IMR-90 (cell line): ENCODE measurements around the gene ABCB4. TPM values are rescaled to one million over a fixed set of nuclear protein-coding genes. Genes with fewer than 3 reads are reported as not detected.

ENCODE experiments used
- ATAC-seq: fragments of 200-7000 bp; cut with Tn5 transposase; 2 replicates; pipeline ENCODE4 v1.9.1; 2020; ENCODE audit warnings: low read depth, mild to moderate bottlenecking, moderate library complexity
- Bru-seq: library from RNA; stranded (reverse); fragments of 400-500 nt; gene quantifications from one replicate; lab custom pipeline; 2021; lab: Mats Ljungman, UMichigan
- BruChase-seq, 2 experiments: library from RNA; stranded (reverse); fragments of 400-500 nt; gene quantifications; one replicate each; lab custom pipeline; 2021; lab: Mats Ljungman, UMichigan
- BruUV-seq: library from RNA; stranded (reverse); fragments of 400-500 nt; replicated peaks from 2 replicates; lab custom pipeline; 2021; lab: Mats Ljungman, UMichigan
- CTCF ChIA-PET: fragments of 300-600 bp; formaldehyde crosslinking; extraction: SDS; loops from one replicate; lab custom pipeline; 2021; ENCODE audit warnings: antibody characterized with exemption; lab: Yijun Ruan, JAX
- POLR2A ChIA-PET: fragments of 300-600 bp; sonication (Branson Sonifier 250); formaldehyde crosslinking; loops from one replicate; lab custom pipeline; 2022; ENCODE audit warnings: antibody characterized with exemption; ENCODE audit not compliant: unreplicated experiment; lab: Charles Lee
- DNase-seq: peaks from one replicate; pipeline ENCODE4 v3.0.0; 2013
- H2AFZ ChIP-seq: replicated peaks from 2 replicates; pipeline ENCODE3; 2013; ENCODE audit warnings: low read length, mild to moderate bottlenecking; ENCODE audit not compliant: poor library complexity
- H2AK5ac ChIP-seq: 2 replicates; pipeline ENCODE4 v1.6.1; 2013; ENCODE audit warnings: low read depth, low read length, inconsistent platforms
- H2AK9ac ChIP-seq: replicated peaks from 2 replicates; pipeline ENCODE3; 2013; ENCODE audit warnings: mild to moderate bottlenecking, low read depth, low read length, moderate library complexity; ENCODE audit not compliant: poor library complexity
- H2BK120ac ChIP-seq: 2 replicates; pipeline ENCODE4 v1.6.1; 2013; ENCODE audit warnings: low read depth, low read length, inconsistent platforms
- H2BK15ac ChIP-seq: 3 replicates; pipeline ENCODE4 v1.6.1; 2013; ENCODE audit warnings: low read depth, low read length, inconsistent platforms
- H2BK20ac ChIP-seq: 2 replicates; pipeline ENCODE4 v1.6.1; 2013; ENCODE audit warnings: low read depth, mild to moderate bottlenecking, inconsistent platforms, low read length, moderate library complexity
- H2BK5ac ChIP-seq: 2 replicates; pipeline ENCODE4 v1.6.1; 2013; ENCODE audit warnings: mild to moderate bottlenecking, low read depth, low read length, inconsistent platforms; ENCODE audit not compliant: poor library complexity, severe bottlenecking
- H3K14ac ChIP-seq: replicated peaks from 2 replicates; pipeline ENCODE4 v1.6.1; 2013; ENCODE audit warnings: low read depth, low read length, inconsistent platforms
- H3K18ac ChIP-seq: 2 replicates; pipeline ENCODE4 v1.6.1; 2013; ENCODE audit warnings: low read depth, low read length, control low read depth
- H3K23ac ChIP-seq: 2 replicates; pipeline ENCODE4 v1.6.1; 2013; ENCODE audit warnings: low read depth, low read length, inconsistent platforms
- H3K27ac ChIP-seq: 2 replicates; pipeline ENCODE4 v1.5.1; 2013; ENCODE audit warnings: mild to moderate bottlenecking, control low read depth, low read length; ENCODE audit not compliant: insufficient read depth
- H3K27me3 ChIP-seq: 2 replicates; pipeline ENCODE4 v1.6.1; 2013; ENCODE audit warnings: low read length; ENCODE audit not compliant: control insufficient read depth, insufficient read depth
- H3K36me3 ChIP-seq: 2 replicates; pipeline ENCODE4 v1.6.1; 2013; ENCODE audit warnings: low read length, mixed read lengths; ENCODE audit not compliant: control insufficient read depth, insufficient read depth
- H3K4ac ChIP-seq: 2 replicates; pipeline ENCODE4 v1.6.1; 2013; ENCODE audit warnings: low read depth, low read length, inconsistent platforms
- H3K4me1 ChIP-seq: 2 replicates; pipeline ENCODE4 v1.6.1; 2013; ENCODE audit warnings: low read length, mixed read lengths; ENCODE audit not compliant: control insufficient read depth, insufficient read depth
- H3K4me2 ChIP-seq: 2 replicates; pipeline ENCODE4 v1.6.1; 2013; ENCODE audit warnings: low read depth, mild to moderate bottlenecking, control low read depth, low read length, moderate library complexity
- H3K4me3 ChIP-seq: 2 replicates; pipeline ENCODE4 v1.5.1; 2013; ENCODE audit warnings: low read depth, mild to moderate bottlenecking, control low read depth, low read length, moderate library complexity; ENCODE audit not compliant: insufficient read depth
- H3K56ac ChIP-seq: 2 replicates; pipeline ENCODE4 v1.6.1; 2013; ENCODE audit warnings: low read length, inconsistent platforms; ENCODE audit not compliant: insufficient read depth; ENCODE audit errors: extremely low read depth
- H3K79me1 ChIP-seq, 2 experiments: 2 replicates each; pipeline ENCODE4 v1.6.1; 2013; ENCODE audit warnings: low read length in 2 of 2, inconsistent platforms in 1 of 2, low read depth in 1 of 2
- H3K9ac ChIP-seq: 2 replicates; pipeline ENCODE4 v1.6.1; 2013; ENCODE audit warnings: low read depth, low read length, control low read depth
- H3K9me1 ChIP-seq: 2 replicates; pipeline ENCODE4 v1.6.1; 2013; ENCODE audit warnings: low read length, inconsistent platforms; ENCODE audit not compliant: insufficient read depth
- H3K9me3 ChIP-seq: 2 replicates; pipeline ENCODE4 v1.6.1; 2013; ENCODE audit warnings: low read length; ENCODE audit not compliant: control insufficient read depth, insufficient read depth
- H4K20me1 ChIP-seq: 2 replicates; pipeline ENCODE4 v1.6.1; 2013; ENCODE audit warnings: low read length, inconsistent platforms; ENCODE audit not compliant: insufficient read depth
- H4K5ac ChIP-seq: 2 replicates; pipeline ENCODE4 v1.6.1; 2013; ENCODE audit warnings: mild to moderate bottlenecking, low read depth, low read length, control low read depth
- H4K8ac ChIP-seq, 2 experiments: 2 replicates each; pipeline ENCODE4 v1.6.1; 2013; ENCODE audit warnings: low read depth in 2 of 2, low read length in 2 of 2, control low read depth in 1 of 2, inconsistent platforms in 1 of 2
- H4K91ac ChIP-seq: 2 replicates; pipeline ENCODE4 v1.6.1; 2013; ENCODE audit warnings: low read depth, low read length, inconsistent platforms; ENCODE audit not compliant: insufficient read depth
- BHLHE40 ChIP-seq: fragments of 150-350 bp; IDR thresholded peaks from 2 replicates; pipeline ENCODE4 v1.6.1; 2016; ENCODE audit warnings: mild to moderate bottlenecking, low read depth, low read length
- MXI1 ChIP-seq: IDR thresholded peaks from 2 replicates; pipeline ENCODE4 v1.6.1; 2012; ENCODE audit warnings: low read depth, mild to moderate bottlenecking, low read length, moderate library complexity, borderline replicate concordance
- WGBS, 2 experiments: methylation state at CpG; one replicate each; pipeline versions ENCODE4 v1.1.5 to v1.1.7; 2013; ENCODE audit warnings: missing lambda C conversion rate in 2 of 2; ENCODE audit not compliant: insufficient read length in 1 of 2; ENCODE audit errors: extremely low coverage in 2 of 2; 5-methylcytosine and 5-hydroxymethylcytosine counted together
- dilution Hi-C: fragments of 300-500 bp; cut with HindIII; formaldehyde crosslinking; loops from one replicate; pipeline ENCODE4 v1.14.3; 2018; ENCODE audit warnings: low sequenced_read_pairs; ENCODE audit not compliant: unreplicated experiment
- in situ Hi-C: fragments of 300-500 bp; cut with MboI; formaldehyde crosslinking; loops from 3 replicates; pipeline ENCODE4 v1.14.3; 2019; ENCODE audit warnings: low sequenced_read_pairs, inconsistent platforms, mixed read lengths
- intact Hi-C: fragments of 100-400 bp; cut with micrococcal nuclease; formaldehyde crosslinking; loops from 2 replicates; pipeline ENCODE4 v1.10.0; 2022
- long read RNA-seq: library from polyadenylated mRNA; unstranded; transcript quantifications from one replicate; pipeline ENCODE4 v2.0.0, GENCODE V29; 2021; ENCODE audit not compliant: unreplicated experiment
- polyA plus RNA-seq, 3 experiments: library from polyadenylated mRNA; depleted of rRNA; stranded (reverse); fragments of >200 nt; gene quantifications; 2 replicates each; pipeline ENCODE4 v1.2.3, GENCODE V29; 2012; ENCODE audit warnings: low replicate concordance in 1 of 3
- total RNA-seq: library from RNA; depleted of rRNA; stranded (reverse); fragments of >200 nt; gene quantifications from 2 replicates; pipeline ENCODE4 v1.2.3, GENCODE V29; 2012; rRNA removed

Gene ABCB4
- total RNA-seq: not detected in 2 replicates
- polyA plus RNA-seq (2012; rRNA removed): not detected in 2 replicates
- polyA plus RNA-seq (2012; cell fraction: cytosol; rRNA removed): 0.05 TPM in 1 of 2 replicates, not detected in the other
- polyA plus RNA-seq (2012; cell fraction: nucleus; rRNA removed; ENCODE audit: low replicate concordance): 0.03 TPM in 1 of 2 replicates, not detected in the other
- Bru-seq, nascent RNA: percentile 3 among the genes with signal in this experiment
- percentile 1 among the genes with signal in this experiment for BruChase-seq, experiment 1, labeled RNA remaining after a 6-hour chase
- percentile 1 among the genes with signal in this experiment for BruChase-seq, experiment 2, labeled RNA remaining after a 2-hour chase
- long read RNA-seq: 0 reads

- Histone ChIP-seq H4K5ac (no peak within 1 kb of the TSS), H3K36me3 (no peaks in the 10 kb centered on the region), H3K27ac (no peak within 1 kb of the TSS), H3K4ac (no peak within 1 kb of the TSS), H2AK9ac (no peak within 1 kb of the TSS), H4K8ac (no peak within 1 kb of the TSS), H3K79me1 (no peaks in the 10 kb centered on the region), H3K4me1 (no peaks in the 10 kb centered on the region), H4K91ac (no peak within 1 kb of the TSS), H2BK15ac (no peak within 1 kb of the TSS), H3K56ac (no peak within 1 kb of the TSS), H2AFZ (peak within 1 kb of the TSS; percentile 68), H3K4me2 (peak within 1 kb of the TSS; percentile 52; the same call in 1 of the 2 replicates), H3K14ac (no peak within 1 kb of the TSS), H3K4me3 (peak within 1 kb of the TSS; percentile 15; the same call in 1 of the 2 replicates), H3K9ac (no peak within 1 kb of the TSS), H3K23ac (no peak within 1 kb of the TSS), H2BK120ac (no peak within 1 kb of the TSS), H2BK5ac (no peak within 1 kb of the TSS), H2BK20ac (no peak within 1 kb of the TSS), H2AK5ac (no peak within 1 kb of the TSS), H3K27me3 (peaks cover 28% of the 10 kb centered on the region), H3K9me1 (no peaks in the 10 kb centered on the region), H4K20me1 (no peaks in the 10 kb centered on the region), H3K9me3 (no peaks in the 10 kb centered on the region), H3K18ac (no peak within 1 kb of the TSS)
- ATAC-seq (peak; percentile 49), DNase-seq (no peak)
- no TSS peak for BruUV-seq
- ChIA-PET POLR2A (no interaction called here), CTCF (no interaction called here)
- intact Hi-C loops: no loop called here
- TF ChIP-seq BHLHE40 (no peak), MXI1 (no peak)
- in situ Hi-C loops: no loop called here
- dilution Hi-C loops: no loop called here
- WGBS, 2 experiments: 4% methylated on average over 27 of the region's 80 CpGs; no CpG with 5 or more reads in 1 of the 2 experiments
Measured at GRCh38 chr7:87475359-87476178, at the start of gene ABCB4. TSS of gene ABCB4 (minus strand) at chr7:87475680. CDS start at chr7:87475465, 215 bp downstream.
